DMS153 treated with DMSO at 0.1 percent for 48 hours (cell line): ENCODE data around the gene ALOX5.
"Not testable (repeated sequence)": the region's sequence is repeated elsewhere in the genome, so short reads cannot be mapped to it uniquely, and the experiment has no call there.

Experiments
- DNase-seq: peaks from one replicate; lab custom pipeline; 2025; ENCODE audit not compliant: unreplicated experiment; lab: John Stamatoyannopoulos, UW

Gene ALOX5

DNA sequence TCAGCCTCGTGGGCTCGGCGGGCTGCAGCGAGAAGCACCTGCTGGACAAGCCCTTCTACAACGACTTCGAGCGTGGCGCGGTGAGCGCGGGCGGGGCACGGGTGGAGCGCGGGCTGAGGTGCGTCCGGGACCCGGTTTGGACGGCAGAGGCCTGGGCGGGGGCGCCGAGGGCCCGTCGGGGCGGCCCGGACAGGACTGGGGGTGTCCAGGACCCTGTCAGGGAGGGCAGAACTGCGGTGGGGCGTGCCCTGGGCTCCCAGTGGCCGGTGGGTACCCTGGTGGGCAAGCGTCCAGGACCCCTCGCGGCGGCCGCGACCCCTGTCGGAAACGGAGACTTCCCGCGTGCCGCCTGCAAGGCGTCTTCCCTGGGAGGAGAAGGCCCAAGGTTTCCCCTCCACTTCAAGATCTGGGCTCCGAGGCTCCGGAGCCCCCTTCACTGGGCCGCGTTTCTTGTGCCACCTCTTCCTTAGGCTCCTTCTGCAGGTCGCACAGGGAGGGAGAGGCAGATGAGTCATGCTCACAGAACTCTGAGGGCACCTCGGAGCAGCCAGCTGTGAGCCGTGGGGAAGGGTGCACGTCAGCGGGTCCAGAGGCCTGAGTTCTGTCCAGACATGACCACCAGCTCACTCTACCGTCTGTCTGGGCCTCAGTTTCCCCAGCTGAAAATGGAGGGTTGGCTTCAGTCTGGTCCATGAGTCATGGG, 485 bp downstream of the ALOX5 start:
- no peak for DNase-seq

DNA sequence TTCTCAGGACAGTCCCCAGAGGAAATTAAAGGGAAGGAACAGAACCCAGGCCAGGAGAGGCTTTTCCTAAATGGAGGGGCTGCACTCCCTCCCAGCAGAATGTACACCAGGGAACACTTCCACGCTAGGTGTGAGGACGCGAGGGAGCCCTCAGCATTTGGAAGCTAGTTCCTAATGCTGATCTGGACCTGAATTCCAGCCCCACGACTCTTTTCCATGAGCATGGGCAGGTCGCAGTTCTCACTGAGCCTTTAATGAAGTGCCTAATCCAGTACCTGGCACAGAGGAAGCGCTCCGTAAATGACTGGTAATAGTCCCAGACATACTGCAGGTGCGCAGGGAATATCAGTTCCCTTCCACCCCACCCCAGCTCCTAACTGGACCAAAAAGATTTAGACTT, 1.1 kb downstream of the ALOX5 start:
- no peak for DNase-seq

DNA sequence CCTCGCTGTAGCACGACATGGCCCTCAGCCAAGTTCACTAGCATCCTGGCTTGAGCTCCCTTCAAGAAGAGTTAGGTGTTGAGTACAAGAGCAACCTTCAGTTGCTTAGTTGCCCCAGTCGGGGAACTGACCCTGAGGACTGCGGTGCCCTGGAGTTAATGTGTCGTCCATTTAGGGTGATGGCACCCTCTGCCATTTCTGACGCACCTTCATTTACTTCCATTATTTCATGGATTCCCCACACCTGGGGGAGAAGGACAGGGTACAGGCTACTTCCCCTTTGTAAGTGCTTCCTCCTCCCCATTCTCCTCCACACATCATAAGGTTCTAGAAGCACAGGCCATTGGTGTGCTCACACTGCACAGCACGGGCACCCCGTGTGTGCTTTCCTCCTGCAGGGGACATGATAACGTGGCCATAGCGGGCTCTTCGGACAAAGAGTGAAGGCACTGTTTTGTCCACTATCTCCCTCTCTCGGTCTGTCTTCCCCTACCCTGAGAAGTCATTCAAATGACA, 1.8 kb downstream of the ALOX5 start:
- DNase-seq = no peak

GRCh38 chr10:45376371-45376801, 2.4 kb downstream of the ALOX5 start:
- no peak for DNase-seq

DNA sequence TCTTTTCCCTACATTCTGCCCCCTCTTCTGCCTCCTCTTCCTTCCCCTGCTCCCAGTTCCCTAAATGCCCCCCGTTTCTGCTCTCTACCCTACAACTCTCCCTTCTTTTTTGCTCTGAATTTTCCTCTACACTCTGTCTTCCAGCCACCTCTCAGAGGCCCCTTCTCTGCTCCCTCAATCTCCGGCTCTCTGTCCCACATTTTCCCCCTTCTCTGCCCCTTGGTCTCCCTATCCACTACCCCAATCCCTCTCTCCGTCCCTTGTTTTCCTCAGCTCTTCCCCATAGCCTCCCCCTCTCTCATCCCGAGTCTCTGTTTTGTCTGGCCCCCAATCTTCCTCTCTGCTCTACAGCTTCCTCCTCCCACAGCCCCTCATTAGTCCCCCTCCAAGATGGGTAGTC, 3.3 kb downstream of the ALOX5 start:
- no peak for DNase-seq

GRCh38 chr10:45377858-45378257, 3.8 kb downstream of the ALOX5 start:
- DNase-seq = no peak

- no peak for DNase-seq
Measured at GRCh38 chr10:45378914-45379726, 5.1 kb downstream of the ALOX5 start.

DNA sequence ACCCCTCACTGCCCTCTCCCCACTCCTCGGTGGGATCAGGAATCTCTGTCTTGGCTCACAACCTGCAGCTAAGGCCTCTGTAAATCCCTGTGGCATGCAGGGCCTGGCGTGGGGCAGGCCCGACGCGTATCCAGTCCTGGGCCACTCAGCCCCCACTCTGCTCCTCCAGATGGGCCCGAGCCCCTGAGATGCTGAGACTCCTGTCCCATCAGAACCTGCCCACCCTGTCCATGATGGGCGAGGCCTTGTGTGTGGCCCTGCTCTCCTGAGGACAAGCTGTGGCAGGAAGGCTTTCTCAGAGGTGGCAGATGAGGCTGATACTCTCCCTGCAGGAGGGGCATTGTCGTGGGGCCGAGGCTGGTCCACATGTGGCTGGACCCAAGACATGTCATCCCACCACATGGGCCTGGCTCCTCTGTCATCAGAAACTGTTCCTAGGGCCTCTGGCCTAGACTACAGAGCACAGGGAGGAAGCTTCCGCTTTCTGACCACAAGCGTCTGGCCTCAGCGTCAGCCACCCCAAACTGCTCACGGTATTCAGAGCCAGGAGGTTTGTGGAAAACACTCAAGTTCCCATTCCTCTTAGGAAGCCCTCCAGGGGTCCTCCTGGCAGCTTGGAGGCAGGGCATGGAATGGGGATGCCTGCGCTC, 6.0 kb downstream of the ALOX5 start:
- DNase-seq = no peak

DNA sequence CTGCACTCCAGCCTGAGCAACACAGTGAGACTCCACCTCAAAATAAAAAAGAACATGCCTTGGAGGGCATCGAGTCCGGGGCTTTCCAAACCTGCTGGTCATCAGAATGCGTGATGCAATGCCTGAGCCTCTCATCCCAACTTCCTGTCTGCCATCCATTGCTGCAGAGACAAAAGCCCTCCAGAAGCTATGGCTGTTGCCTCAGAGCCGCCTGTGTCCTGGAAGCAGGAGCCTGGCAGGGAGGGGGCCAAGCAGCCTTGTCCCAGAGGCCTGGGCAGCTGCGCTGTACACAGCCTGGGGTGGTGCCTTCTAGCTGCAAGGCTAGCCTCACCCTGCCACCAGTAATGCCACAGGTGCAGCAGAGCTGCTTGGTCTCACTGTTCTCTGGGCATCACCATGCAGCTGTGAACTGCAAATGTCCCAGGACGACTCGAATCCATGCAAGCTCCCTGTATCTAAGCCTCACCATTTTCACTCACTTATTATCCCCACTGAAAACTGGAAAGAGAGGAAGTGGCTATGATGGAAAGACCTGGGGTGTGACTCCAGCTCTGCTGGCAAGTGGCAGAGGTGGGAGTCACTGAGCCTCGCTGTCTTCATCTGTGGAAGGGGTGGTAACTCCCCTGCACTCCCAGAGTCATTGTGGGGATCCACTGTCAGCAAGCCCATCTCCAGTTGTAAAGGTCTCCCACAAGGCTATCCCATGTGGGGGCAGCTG, 7.0 kb downstream of the ALOX5 start:
- DNase-seq = no peak

- DNase-seq = no peak
Measured at GRCh38 chr10:45382591-45382990, 8.6 kb downstream of the ALOX5 start.

DNA sequence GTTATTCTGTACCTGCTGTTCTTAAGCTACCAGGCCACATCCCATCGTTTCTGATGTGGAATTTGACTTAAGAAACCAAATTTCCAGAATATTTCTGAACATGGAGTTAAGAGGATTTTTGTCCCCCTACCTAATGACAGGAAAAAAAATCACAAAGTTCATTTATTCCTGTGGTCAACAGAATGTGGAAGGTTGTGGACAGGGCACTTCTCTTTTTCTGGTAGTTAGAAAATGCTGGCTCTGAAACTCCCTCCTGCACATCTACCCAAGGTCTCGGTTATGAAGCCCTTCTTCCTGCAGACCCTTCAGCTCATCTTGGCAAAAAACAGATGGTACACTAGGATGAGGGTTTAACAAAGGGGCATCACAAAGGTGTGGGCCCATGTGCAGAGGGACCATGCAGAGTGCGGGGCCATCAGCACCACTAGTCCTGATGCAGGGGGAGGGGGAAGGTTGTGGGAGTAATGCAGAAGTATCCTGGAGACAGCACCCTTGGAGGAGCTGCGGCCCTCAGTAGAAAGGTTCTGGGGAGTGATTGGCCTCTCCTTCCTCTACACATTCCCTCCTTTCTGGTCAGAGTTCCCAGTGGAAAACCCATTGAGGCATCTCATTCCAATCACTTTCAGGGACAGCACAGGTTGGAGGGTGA, 9.8 kb downstream of the ALOX5 start:
- DNase-seq = no peak

- DNase-seq = no peak
Measured at GRCh38 chr10:45386657-45387056, 12.6 kb downstream of the ALOX5 start.

GRCh38 chr10:45387096-45387893, 13.3 kb downstream of the ALOX5 start:
- no peak for DNase-seq

GRCh38 chr10:45389671-45390070, 15.7 kb downstream of the ALOX5 start:
- not testable (repeated sequence) for DNase-seq

GRCh38 chr10:45391636-45392035, 17.6 kb downstream of the ALOX5 start:
- not testable (repeated sequence) for DNase-seq

- DNase-seq = no peak
Measured at GRCh38 chr10:45395554-45395953, 21.5 kb downstream of the ALOX5 start.

GRCh38 chr10:45398595-45398994, 24.6 kb downstream of the ALOX5 start:
- DNase-seq = no peak

GRCh38 chr10:45399113-45399512, 25.1 kb downstream of the ALOX5 start:
- DNase-seq = no peak

DNA sequence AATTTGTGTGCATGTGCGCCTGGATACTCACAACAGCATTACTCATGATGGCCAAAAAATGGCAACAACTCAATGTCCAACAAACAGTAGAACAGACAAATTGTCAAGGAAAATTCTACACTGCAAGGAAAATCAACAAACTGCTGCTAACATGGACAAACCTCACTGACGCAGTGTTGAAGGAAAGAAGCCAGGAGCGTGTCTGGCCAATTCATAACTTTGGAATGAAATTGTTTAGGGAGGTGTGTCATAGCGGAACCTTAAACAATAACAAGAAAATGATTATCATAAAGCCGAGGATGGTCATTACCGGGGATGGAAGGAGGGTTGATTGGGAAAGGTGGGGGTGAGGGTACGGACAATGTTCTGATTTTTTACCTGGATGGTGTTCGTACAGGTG, 29.1 kb downstream of the ALOX5 start:
- no peak for DNase-seq
